ENCODE data around the gene FAM184B.
"Not testable (repeated sequence)": the region's sequence is repeated elsewhere in the genome, so short reads cannot be mapped to it uniquely, and the experiment has no call there.

Gene FAM184B

DNA sequence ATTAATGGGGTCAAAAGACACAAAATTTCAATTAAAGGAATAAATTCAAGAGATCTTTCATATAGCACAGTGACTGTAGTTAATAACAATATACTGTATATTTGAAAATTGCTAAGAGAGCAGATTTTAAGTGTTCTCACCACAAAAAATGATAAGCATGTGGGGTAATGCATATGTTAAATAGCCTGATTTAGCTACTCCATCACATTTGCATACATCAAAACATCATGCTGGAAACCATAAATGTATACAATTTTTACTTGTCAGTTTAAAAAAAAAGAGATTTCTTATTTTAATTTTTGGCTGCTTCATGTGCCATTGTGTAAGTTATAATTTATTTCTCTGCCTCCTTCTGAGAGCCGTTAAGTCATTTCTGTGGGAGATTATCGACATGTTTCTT is 65.9 kb downstream of the FAM184B start:
- DNase-seq, result no peak

DNA sequence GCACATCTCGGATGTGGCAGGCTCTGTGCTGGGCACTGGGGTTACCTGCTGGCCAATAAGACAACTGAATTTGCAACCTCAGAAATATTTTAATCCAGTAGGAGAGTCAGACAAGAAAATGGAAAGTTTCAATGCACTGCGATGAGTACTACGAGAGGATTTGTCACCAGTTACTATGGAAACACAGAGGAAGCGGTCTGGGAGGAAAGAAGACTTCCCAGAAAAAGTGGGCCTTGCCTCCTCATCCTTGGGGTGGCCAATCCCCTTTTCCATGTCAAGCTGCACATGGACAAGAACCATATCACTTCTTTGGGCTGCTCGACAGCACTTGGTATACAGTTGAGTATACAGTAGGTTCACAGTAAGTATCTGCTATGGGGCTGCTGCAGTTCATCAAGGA is 67.6 kb downstream of the FAM184B start:
- no peak for DNase-seq

DNA sequence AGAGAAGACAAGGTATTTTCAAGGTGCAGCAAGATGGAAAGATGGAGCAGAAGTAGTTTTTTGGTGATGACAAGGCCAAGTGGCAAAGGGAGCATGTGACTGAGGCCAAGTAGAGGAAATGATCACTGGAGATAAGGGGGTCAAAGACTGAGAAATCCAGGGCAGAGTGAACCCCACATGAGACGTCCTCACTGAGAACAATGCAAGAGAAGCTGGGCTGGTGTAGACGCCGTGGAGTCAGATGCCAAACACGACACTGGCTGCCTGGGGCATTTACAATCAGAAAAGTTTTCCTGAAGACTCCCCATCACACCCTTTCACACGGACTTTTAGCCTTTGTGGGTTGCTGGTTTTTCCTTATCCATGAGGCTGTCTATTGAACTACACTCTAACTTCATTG is 69.3 kb downstream of the FAM184B start:
- DNase-seq, result no peak

DNA sequence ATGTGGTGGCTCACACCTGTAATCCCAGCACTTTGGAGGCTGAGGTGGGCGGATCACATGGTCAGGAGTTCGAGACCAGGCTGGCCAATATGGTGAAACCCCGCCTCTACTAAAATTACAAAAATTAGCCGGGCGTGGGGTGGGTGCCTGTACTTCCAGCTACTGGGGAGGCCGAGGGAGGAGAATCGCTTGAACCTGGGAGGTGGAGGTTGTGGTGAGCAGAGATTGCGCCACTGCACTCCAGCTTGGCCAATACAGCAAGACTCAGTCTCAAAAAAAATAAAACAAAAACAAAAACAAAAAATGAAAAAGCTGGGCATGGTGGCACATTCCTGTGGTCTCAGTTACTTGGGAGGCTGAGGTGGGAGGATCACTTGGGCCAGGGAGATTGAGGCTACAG is 70.2 kb downstream of the FAM184B start:
- not testable (repeated sequence) for DNase-seq

DNA sequence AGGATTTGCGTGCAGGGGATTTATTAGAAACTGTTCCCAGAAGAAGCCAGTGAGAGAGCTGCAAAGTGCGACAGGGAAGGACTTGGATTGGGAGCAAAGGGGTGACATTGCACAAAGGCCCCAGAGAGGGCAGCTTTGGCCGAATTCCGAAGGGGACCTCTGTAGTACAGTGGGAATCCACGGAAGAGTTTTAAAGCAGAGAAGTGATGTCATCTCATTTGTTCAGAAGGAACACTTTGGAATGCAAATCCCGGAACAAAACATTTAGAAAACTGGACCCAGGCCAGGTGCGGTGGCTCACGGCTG is 71.7 kb downstream of the FAM184B start:
- no peak for DNase-seq

DNA sequence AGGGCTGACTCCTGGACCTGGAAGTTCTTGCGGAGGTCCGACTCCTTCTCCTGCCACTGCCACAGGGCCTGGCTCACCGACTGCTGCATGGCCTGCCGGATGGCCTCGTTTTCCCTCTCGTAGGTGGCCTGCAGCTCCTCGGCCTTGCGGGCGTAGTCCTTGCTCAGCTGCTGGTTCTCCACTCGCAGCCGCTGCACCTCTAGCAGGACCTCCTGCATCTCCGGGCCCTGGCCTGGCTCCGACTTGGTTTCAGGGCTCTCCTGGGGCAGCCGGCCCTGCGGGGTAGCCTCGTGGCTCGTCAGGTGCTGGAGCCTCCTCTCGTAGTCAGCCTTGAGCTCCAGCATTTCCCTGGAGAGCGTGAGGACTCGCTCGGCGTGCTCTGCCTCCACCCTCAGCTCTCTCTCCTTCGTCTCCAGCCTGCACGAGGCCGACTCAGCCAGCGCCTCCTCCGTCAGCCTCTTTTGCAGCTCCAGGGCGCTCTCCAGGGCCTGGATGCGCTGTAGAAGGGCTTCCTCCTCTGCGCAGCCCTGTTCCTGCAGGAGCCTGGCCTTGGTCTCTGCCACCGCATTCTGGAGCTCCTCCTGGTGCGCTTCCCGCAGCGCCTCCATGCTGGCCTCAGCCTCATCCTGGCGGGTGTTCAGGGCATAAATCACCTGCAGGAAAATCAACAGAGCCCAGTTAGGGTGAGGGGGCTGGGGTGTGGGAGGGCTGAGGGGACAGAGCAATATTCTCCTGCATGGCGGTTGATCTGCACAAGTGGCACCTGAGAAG is 72.2 kb downstream of the FAM184B start:
- DNase-seq, result no peak

DNA sequence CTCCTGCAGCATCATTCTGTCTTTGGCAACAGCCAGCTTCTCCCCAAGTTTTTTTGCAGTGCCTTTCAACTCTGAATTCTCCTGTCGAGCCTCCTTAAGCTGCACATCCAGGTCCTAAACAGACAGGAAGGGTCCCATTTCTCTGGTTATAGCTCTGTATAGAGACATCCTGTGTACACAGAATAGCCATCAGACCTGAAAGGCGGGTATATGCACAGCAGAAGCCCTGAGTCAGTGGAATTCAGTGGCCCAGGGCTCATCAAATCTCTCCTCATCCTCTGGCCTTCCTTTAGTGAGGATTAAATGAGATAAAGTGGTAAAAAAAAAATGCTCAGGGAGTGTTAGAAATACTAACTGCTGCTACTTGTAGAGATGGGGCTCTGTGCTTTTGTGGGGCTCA is 73.8 kb downstream of the FAM184B start:
- no peak for DNase-seq

DNA sequence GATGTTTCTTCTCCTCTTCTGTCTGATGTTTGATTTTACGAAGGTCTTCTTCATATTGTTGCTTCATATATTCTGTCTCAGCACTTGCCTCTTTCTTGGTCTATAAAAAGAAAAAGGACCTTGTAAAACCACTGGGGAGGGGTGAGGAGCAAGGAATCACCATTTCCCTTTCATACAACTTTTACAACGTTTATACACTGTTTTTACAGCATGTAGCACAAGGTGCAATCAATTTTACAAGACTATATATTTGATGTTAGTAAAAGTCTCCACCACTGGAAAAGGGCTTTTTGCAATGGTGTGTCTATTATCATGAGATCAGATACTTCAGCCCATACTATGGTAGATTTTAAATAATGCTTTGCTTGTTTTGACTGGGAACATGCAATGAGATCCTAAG is 76.3 kb downstream of the FAM184B start:
- DNase-seq, result no peak

DNA sequence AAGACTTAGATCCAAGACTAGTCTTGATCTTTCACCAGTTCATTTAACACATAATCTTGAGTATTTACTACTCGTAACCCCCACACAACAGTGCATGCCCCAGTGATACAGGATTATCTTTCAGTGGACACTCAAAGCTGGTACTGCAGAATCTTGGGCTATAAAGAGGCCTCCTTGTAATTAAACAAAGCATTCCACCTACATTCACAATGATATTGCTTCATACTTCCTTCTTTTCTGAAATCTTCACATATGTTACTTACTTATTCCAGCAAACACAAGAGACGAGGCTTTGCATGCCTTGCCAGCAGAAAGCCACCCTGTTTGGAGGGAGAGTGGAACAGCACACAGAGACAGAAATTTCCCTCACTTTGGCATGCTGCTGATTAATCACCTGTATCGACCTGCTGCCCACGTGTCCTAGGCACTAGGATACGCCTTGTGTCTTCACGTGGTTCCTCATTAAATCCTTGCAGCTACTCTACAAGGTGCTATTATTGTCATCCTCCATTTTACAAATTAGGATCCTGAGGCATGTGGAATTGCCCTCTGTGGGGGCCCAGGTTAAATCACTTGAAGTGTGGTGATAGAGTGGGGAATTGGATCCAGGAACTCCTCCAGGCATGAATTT is 77.3 kb downstream of the FAM184B start:
- no peak for DNase-seq

DNA sequence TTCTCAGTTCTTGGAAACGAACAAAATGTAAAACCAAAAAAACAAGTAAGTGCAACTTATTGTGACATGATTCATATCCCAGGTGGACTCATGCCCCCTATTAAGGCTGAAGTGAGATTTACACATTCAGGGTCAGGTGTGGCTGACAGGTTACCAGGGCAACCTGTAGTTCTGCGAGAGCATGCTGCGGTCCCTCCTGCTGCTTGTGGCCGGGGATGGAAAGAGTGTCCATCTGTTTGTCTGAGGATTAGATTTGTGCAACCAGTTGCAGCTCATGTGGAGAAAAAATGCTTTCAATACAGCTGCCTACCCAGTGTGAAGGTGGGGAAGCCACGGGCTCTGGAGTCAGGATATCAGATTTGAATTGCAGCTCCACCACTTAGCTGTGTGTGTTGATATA is 78.8 kb downstream of the FAM184B start:
- no peak for DNase-seq

DNA sequence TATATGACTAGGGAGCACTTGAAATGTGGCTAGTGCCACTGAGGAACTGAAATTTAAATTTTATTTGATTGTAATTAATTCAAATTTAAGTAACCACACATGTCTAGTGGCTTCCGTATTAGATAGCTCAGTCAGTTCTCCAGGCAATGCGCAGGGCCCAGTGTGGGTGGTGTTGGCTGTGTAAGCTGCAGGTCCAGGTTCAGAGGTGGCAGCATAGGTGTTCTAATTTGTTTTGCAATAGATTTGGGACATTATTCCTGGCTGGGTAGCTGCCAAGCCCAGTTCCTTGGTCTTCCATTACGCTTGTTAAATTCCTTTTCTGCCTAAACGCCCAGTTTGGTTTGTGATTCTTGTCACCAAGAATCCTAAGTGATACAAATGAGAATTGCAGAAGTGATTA is 79.5 kb downstream of the FAM184B start:
- DNase-seq, result no peak

DNA sequence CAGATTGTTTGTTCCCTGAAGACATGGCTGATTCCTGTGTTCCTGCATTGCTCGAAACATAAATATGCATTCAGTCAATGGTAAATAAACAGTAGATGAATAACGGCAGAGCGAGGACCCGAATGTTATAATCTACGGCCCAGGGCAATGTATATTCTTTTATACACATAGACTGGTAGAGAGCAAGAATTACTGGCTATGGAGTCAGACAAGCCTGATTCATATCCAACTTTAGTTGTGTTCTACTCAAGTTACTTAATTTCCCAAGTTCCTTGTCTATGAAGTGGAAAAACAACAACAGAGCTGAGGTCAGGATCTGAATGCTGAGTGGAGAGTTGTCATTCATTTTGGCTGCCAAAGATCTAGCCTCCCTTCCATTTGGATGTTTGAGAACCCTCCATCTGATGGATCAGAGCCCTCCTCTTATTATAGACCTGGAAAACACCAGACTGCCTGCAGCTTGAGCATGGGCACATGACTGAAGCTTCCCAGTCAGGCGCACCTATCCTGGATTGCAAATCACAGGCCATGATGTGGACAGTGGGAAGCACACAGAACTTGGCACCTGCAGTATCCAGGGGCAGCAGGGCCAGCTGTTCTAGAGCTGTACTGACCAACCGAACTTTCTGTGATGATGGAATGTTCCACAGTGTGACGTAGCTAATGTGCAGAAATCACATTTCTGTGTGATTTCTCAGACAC is 80.1 kb downstream of the FAM184B start:
- no peak for DNase-seq

DNA sequence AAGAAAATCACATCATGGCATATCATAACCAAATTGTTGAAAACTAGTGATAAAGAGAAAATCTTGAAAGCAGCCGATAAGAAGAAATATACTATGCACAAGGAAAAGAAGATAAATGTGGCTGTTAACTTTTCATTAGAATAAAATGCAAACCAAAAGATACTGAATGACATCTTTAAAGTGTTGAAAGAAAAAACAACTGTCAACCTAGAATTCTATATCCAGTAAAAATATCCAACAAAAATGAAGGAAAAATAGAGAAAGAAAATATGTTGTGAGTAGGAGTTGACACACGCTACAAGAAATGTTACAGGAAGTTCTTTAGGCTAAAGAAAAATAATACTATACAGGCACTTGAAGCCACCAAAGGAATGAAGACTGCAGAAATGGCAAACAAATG is 82.0 kb downstream of the FAM184B start:
- no peak for DNase-seq

DNA sequence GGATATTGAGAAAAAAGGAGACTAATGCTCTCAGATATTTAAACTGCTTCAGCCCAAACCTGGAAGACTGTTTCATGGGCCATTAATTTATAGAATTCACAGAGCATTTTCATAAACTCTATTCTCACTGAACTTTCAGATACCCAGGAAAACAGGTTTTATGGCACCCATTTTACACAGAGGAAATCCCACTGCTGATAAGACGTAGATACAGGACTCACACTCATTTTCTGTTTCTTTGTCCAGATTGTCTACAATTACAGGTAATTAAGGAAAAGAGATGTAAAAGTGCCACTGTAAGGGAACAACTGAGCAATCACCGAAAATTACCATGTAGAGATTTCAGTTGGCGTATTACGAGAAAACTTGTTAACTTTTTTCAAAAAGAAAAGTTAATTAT is 83.3 kb downstream of the FAM184B start:
- no peak for DNase-seq

DNA sequence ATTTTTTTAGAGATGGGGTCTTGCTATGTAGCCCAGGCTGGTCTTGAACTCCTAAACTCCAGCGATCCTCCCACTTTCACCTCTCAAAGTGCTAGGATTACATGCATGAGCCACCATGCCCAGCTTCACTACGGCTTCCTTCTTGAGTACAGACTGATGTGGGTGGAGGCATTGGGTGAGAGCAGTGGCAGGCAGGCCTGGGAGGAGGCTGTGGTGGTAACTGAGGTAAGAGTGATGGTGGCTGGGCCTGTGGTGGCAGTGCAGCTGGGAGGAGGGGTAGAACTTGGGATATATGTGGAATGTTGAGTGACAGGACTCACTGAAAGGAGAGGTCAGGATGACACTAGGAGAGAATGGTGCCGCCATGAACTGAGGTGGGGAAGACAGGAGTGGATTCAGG is 86.1 kb downstream of the FAM184B start:
- no peak for DNase-seq

DNA sequence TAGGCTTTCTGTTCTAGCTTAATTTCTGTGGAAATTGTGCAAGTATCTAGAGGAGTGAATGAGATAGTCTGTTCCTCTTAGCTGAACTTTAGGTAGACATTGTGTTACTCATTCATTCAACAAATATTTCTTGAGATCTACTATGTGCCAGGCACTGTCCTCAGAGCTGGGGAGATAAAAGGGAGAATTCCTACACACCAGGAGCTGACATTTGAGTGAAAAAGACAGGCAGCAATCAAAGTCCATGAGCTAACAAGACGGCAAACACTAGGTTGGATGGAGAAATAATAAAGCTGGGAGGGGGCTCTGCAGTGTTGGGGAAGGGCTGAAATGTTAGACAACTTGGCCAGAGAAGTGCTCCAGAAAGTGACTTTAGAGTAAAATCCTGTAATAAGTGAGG is 86.9 kb downstream of the FAM184B start:
- no peak for DNase-seq

DNA sequence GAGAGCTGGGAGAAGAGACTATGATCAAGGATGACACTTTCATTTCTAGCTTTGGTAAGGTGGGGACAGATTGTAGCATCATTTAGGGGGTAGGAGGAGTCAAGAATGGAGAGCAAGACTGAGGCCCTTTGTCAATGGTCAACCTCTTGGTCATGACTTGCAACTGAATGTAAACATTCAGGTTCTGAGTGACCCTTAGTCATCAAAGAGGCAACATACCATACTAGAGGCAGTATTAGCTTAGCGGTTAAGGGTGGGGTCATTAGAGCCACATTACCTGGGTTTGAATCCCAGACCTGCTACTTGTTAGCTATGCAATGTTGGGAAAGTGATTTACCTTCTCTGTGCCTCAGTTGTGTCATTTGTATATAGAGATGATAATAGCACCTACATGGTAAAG is 90.5 kb downstream of the FAM184B start:
- DNase-seq, result no peak

DNA sequence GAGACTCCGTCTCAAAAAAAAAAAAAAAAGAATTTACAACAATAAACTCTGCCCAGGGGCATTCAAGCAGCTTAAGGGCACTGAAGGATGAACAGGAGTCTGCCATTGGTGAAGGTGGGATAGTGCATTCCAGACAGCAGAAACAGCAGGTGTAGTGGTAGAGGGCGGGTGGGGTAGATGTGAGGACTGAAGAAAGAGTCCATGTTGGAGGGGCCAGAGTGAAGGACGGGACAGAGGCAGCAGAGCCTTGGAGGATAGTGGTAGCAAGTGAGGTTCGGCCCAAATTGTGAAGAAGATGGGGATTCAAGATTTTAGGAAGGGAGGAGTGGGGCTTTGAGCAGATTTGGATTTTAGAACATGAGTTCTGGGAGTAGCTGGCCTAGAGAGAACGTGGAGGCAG is 91.3 kb downstream of the FAM184B start:
- DNase-seq, result no peak

DNA sequence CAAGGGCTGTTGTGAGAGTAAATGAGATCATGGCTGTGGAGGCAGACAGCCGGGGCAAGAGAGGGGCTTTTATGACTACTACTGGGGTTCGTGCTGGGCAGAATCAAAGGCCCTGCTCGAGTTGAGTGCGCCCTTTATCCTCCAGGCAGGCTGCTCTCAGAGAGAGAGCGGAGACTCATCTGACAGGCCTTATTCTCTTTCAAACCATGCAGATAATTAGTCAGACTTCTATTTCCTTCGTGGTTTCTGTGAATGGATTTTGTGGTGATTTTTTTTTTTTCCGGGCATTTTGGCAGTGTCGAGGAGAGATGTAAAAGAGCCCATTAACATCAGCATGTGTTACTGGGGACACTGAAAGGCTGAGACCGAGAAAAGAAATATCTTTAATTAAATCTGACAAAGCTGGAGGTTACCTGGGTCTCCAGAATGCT is 93.4 kb downstream of the FAM184B start:
- no peak for DNase-seq

DNA sequence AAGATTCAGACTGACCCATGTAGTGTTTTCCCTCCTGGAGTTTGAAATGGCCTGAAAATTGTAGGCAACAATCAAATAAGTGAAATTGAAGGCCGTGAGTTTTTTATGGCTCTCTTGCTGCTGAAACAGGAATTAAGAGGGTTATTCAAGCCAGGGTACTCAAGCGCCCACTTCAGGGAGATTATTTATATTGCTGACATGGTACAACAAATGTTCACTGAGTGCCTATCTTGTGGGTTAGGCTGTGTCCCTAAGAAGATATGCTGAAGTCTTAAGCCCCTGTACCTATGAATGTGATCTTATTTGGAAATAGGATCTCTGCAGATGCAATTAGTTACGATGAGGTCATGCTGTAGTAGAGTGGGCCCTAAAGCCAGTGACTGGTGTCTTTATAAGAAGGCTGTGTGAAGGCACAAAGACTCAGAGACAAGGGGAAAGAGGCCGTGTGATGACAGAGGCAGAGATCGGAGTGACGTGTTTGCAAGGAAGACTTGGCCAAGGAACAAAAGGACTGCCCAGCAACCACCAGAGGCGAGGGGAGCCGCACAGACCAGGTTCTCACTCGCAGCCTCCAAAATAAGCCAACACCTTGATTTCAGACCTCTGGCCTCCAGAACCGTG is 94.1 kb downstream of the FAM184B start:
- DNase-seq, result no peak

DNA sequence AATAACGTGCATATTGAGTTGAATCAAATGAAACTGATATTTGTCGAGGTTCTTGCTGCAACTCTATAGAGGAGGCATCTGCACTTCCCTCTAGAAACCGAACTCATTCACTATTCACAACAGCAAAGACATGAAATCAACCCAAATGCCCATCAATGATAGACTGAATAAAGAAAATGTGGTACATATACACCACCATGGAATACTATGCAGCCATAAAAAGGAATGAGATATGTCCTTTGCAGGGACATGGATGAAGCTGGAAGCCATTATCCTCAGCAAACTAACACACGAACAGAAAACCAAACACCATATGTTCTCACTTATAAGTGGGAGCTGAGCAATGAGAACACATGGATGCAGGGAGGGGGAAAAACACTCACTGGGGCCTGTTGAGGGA is 96.8 kb downstream of the FAM184B start:
- DNase-seq, result not testable (repeated sequence)

DNA sequence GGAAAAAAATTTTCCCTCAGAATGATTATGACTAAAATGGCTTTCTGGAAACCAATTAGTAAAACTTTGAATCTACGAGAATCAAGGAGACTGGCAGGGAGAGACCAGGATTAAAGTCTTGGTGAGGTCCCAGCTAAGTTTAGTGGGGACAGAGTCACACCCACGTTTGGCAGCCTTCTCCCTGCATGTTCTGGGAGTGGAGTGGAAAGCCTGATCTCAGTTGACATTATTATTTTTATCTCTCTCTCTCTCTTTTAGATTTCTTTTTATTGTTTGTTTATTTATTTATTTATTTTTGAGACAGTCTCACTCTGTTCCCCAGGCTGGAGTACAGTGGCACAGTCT is 99.2 kb downstream of the FAM184B start:
- no peak for DNase-seq

DNA sequence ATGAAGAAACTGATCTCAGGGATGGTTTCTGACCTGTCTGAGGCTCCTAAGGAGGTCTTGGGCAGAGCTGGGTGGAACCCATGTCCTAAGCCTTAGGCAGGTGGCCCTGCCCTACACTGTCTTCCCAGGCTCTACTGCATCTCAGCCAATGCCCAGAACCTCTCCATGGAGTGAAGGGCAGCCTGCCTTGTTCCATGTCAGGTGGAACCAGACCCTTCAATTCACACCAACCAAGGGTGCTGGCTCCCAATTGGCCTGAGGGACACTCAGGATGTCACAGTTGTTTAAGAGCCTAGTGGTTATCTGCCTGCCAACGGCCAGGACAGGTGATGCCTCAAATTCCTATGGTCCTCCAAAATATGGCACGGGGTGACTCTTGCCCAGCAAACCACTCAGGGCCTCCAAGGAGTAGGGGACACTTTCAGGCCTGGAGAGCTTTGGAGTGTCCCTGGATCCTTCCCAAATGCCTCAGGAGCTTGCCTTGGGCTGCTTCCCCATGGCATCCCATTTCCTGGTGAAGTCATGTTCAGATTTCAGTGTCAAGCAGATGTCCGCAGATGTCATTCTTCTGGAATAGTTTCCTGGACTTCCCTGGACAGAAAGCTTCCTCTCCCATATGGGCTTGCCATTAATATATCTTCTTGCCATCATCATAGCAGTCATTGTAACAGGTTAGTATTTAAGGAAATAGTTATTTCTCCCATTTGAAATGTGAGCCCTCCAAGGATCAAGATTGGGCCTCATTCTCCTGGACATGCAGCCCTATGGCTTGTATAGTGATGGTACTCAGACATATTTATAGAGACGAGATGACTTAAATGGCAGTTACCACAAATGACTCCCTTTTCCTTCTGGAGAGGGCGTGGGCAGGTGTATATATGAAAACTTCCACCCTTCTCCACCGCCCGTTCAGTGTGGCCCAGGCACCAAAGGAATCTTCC is 99.9 kb downstream of the FAM184B start:
- no peak for DNase-seq
